Tibial nerve (tissue), 4 donors: ENCODE results near the gene NFILZ.

ENCODE experiments used
- EP300 ChIP-seq, 2 donors: sonication (generic); formaldehyde crosslinking; IDR thresholded peaks; one replicate each; pipeline ENCODE4 v1.6.1; 2017; ENCODE audit warnings: antibody characterized with exemption in 2 of 2, mild to moderate bottlenecking in 1 of 2
- POLR2A ChIP-seq, 2 donors: fragments of 450-650 bp; IDR thresholded peaks; one replicate each; pipeline ENCODE4 v1.6.1; 2017; ENCODE audit warnings: antibody characterized with exemption in 2 of 2, mild to moderate bottlenecking in 2 of 2, moderate library complexity in 2 of 2
- TF ChIP-seq, protein P1 (sequence below), 5 experiments: fragments of 200-600 bp in 3 of 5; fragments of 450-650 bp in 2 of 5; sonication (generic) in 3 of 5; IDR thresholded peaks; one replicate each; pipeline ENCODE4 v1.5.1; 2016 to 2019; ENCODE audit warnings: antibody characterized with exemption in 5 of 5, mild to moderate bottlenecking in 3 of 5, moderate library complexity in 2 of 5

- TF ChIP-seq, protein P1, sequence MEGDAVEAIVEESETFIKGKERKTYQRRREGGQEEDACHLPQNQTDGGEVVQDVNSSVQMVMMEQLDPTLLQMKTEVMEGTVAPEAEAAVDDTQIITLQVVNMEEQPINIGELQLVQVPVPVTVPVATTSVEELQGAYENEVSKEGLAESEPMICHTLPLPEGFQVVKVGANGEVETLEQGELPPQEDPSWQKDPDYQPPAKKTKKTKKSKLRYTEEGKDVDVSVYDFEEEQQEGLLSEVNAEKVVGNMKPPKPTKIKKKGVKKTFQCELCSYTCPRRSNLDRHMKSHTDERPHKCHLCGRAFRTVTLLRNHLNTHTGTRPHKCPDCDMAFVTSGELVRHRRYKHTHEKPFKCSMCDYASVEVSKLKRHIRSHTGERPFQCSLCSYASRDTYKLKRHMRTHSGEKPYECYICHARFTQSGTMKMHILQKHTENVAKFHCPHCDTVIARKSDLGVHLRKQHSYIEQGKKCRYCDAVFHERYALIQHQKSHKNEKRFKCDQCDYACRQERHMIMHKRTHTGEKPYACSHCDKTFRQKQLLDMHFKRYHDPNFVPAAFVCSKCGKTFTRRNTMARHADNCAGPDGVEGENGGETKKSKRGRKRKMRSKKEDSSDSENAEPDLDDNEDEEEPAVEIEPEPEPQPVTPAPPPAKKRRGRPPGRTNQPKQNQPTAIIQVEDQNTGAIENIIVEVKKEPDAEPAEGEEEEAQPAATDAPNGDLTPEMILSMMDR (IDR thresholded peaks at IDR 0.05), result no peak
- TF ChIP-seq POLR2A (IDR thresholded peaks at IDR 0.05) (no peak), EP300 (IDR thresholded peaks at IDR 0.05) (no peak)
Observed at GRCh38 chr19:8664671-8665057, 34.2 kb downstream of the NFILZ start.
